Measurements from ENCODE around the gene MTRF1. TPM values are rescaled to one million over a fixed set of nuclear protein-coding genes. Genes with fewer than 3 reads are reported as not detected.

The MTRF1 gene
- total and polyA plus RNA-seq, 8 donors = 11.3 to 26.9 (median 20.9) TPM

GRCh38 chr13:41222259-41222852 is 41.0 kb downstream of the MTRF1 start:
- H3K9me3 ChIP-seq = no peaks in the 10 kb centered on the region
- H3K36me3 ChIP-seq = peaks cover 0 to 34% of the 10 kb centered on the region in 2 donors
- intact Hi-C loops (cut with DNase I) = loop anchor here in 1 of 2 donors (5.0 kb wide), 1 partner anchor 145 kb away; no protein-coding TSS in a partner anchor
- TF ChIP-seq CTCF (IDR thresholded peaks at IDR 0.05) = peak; percentile 74 to 79
- H3K27me3 ChIP-seq = no peaks in the 10 kb centered on the region
- no peaks in the 10 kb centered on the region for H3K4me1 ChIP-seq
- DNase-seq = peak in 2 of 4 donors; percentile 7 to 43
- peak; percentile 97 for ATAC-seq
- no peak overlapping the region for H3K4me3 ChIP-seq
- H3K27ac ChIP-seq = peak overlapping the region in 1 of 2 donors; percentile 51

GRCh38 chr13:41220401-41220800 is 43.0 kb downstream of the MTRF1 start:
- Histone ChIP-seq H3K27me3 (no peaks in the 10 kb centered on the region), H3K27ac (no peak overlapping the region), H3K36me3 (peaks cover 0 to 23% of the 10 kb centered on the region in 2 donors), H3K4me1 (no peaks in the 10 kb centered on the region), H3K9me3 (no peaks in the 10 kb centered on the region), H3K4me3 (no peak overlapping the region)
- ATAC-seq (no peak), DNase-seq (no peak)
- intact Hi-C loops (cut with DNase I) = loop anchor here in 1 of 2 donors (5.0 kb wide), 1 partner anchor 143 kb away; no protein-coding TSS in a partner anchor
- no peak for TF ChIP-seq CTCF (IDR thresholded peaks at IDR 0.05)

GRCh38 chr13:41216160-41216559 is 47.2 kb downstream of the MTRF1 start:
- Histone ChIP-seq H3K27me3 (no peaks in the 10 kb centered on the region), H3K4me1 (no peaks in the 10 kb centered on the region), H3K36me3 (peaks cover 0 to 15% of the 10 kb centered on the region in 2 donors), H3K27ac (no peak overlapping the region), H3K9me3 (peaks cover 0 to 4% of the 10 kb centered on the region in 2 donors), H3K4me3 (no peak overlapping the region)
- intact Hi-C loops (cut with DNase I) = no loop called here
- no peak for ATAC-seq
- no peak for DNase-seq
- no peak for TF ChIP-seq CTCF (IDR thresholded peaks at IDR 0.05)

- TF ChIP-seq CTCF (IDR thresholded peaks at IDR 0.05) = no peak
- no peak overlapping the region for H3K4me3 ChIP-seq
- H3K36me3 ChIP-seq = no peaks in the 10 kb centered on the region
- DNase-seq = no peak
- ATAC-seq = no peak
- H3K4me1 ChIP-seq = no peaks in the 10 kb centered on the region
- intact Hi-C loops (cut with DNase I) = no loop called here
- peaks cover 0 to 17% of the 10 kb centered on the region in 2 donors for H3K9me3 ChIP-seq
- no peaks in the 10 kb centered on the region for H3K27me3 ChIP-seq
- H3K27ac ChIP-seq = peak overlapping the region in 1 of 2 donors; percentile 31
These were observed 49.5 kb downstream of the MTRF1 start for GRCh38 chr13:41213919-41214318.

- no peaks in the 10 kb centered on the region for H3K27me3 ChIP-seq
- peak overlapping the region in 1 of 2 donors; percentile 31 for H3K27ac ChIP-seq
- no peaks in the 10 kb centered on the region for H3K4me1 ChIP-seq
- ATAC-seq = no peak
- no peak overlapping the region for H3K4me3 ChIP-seq
- intact Hi-C loops (cut with DNase I) = no loop called here
- no peak for DNase-seq
- no peaks in the 10 kb centered on the region for H3K36me3 ChIP-seq
- H3K9me3 ChIP-seq = peaks cover 0 to 22% of the 10 kb centered on the region in 2 donors
- no peak for TF ChIP-seq CTCF (IDR thresholded peaks at IDR 0.05)
These were observed 50.1 kb downstream of the MTRF1 start for GRCh38 chr13:41213316-41213715.
